ENCODE data around the gene CBLN1.

GRCh38 chr16:49284962-49285361 lies 3.3 kb upstream of the CBLN1 start:
- no peak for TF ChIP-seq CTCF (IDR thresholded peaks at IDR 0.05)
- no peak for TF ChIP-seq POLR2A (IDR thresholded peaks at IDR 0.05)
